Body of pancreas (tissue), 4 donors: ENCODE measurements around the gene WDR3. TPM values are rescaled to one million over a fixed set of nuclear protein-coding genes. Genes with fewer than 3 reads are reported as not detected.

Experiments
- ATAC-seq: fragments of 150-250 bp; one replicate; pipeline ENCODE4 v1.9.1; 2016
- DNase-seq, 4 donors: peaks; one replicate each; pipeline ENCODE4 v3.0.0-alpha.2; 2019
- H3K27ac ChIP-seq, 4 donors: fragments of 200-600 bp; sonication (generic); 1 replicate in 3 of 4; 2 replicates in 1 of 4; pipeline versions ENCODE4 v1.5.1 to v1.6.1; 2016 to 2019; ENCODE audit warnings: mild to moderate bottlenecking in 1 of 4, mixed read lengths in 1 of 4, moderate library complexity in 1 of 4
- H3K27me3 ChIP-seq, 2 donors: fragments of 200-600 bp; sonication (generic); one replicate each; pipeline ENCODE4 v1.6.0; 2016; ENCODE audit warnings: mild to moderate bottlenecking in 1 of 2
- H3K36me3 ChIP-seq, 2 donors: fragments of 200-600 bp; sonication (generic); replicated peaks in 1 of 2; 2 replicates each; pipeline ENCODE4 v1.5.1; 2016; ENCODE audit warnings: low read depth in 2 of 2; ENCODE audit not compliant: insufficient read depth in 1 of 2
- H3K4me1 ChIP-seq: fragments of 200-600 bp; sonication (generic); one replicate; pipeline ENCODE4 v1.6.0; 2016
- H3K4me3 ChIP-seq, 2 donors: fragments of 200-600 bp; sonication (generic); 1 replicate in 1 of 2; 2 replicates in 1 of 2; pipeline ENCODE4 v1.5.1; 2016 to 2019
- H3K9me3 ChIP-seq, 3 donors: fragments of 200-600 bp; sonication (generic); 1 replicate in 2 of 3; 2 replicates in 1 of 3; pipeline ENCODE4 v1.5.1; 2016
- POLR2A ChIP-seq, 3 donors: fragments of 450-650 bp; IDR thresholded peaks; one replicate each; pipeline ENCODE4 v1.6.1; 2016; ENCODE audit warnings: antibody characterized with exemption in 3 of 3, mild to moderate bottlenecking in 2 of 3
- WGBS, 2 donors: methylation state at CpG; one replicate each; pipeline ENCODE4 v1.1.5; 2017; 5-methylcytosine and 5-hydroxymethylcytosine counted together
- intact Hi-C: fragments of 100-400 bp; cut with DNase I; formaldehyde crosslinking; loops from one replicate; pipeline ENCODE4 v1.15.1; 2023
- total RNA-seq, 2 donors: library from RNA; depleted of rRNA; stranded (reverse); fragments of >200 nt; gene quantifications; one replicate each; pipeline ENCODE4 v1.1.0, GENCODE V29; 2016
- TF ChIP-seq, protein P1 (sequence below), 7 experiments: fragments of 450-650 bp in 4 of 7; fragments of 200-600 bp in 3 of 7; sonication (generic) in 3 of 7; IDR thresholded peaks; one replicate each; pipeline ENCODE4 v1.5.1; 2016 to 2019; ENCODE audit warnings: antibody characterized with exemption in 7 of 7

The WDR3 gene
- total RNA-seq, 2 donors from 2014 or later, result 5.3 to 8.8 TPM

- 91 to 95% methylated on average over 1 of the region's 1 CpG for WGBS, 2 donors
- Histone ChIP-seq H3K4me1 (peaks cover 32% of the 10 kb centered on the region), H3K27ac (no peak overlapping the region), H3K27me3 (no peaks in the 10 kb centered on the region), H3K4me3 (no peak overlapping the region), H3K36me3 (peaks cover 0 to 7% of the 10 kb centered on the region in 2 donors), H3K9me3 (no peaks in the 10 kb centered on the region)
- ATAC-seq (no peak), DNase-seq (no peak)
- TF ChIP-seq, protein P1, sequence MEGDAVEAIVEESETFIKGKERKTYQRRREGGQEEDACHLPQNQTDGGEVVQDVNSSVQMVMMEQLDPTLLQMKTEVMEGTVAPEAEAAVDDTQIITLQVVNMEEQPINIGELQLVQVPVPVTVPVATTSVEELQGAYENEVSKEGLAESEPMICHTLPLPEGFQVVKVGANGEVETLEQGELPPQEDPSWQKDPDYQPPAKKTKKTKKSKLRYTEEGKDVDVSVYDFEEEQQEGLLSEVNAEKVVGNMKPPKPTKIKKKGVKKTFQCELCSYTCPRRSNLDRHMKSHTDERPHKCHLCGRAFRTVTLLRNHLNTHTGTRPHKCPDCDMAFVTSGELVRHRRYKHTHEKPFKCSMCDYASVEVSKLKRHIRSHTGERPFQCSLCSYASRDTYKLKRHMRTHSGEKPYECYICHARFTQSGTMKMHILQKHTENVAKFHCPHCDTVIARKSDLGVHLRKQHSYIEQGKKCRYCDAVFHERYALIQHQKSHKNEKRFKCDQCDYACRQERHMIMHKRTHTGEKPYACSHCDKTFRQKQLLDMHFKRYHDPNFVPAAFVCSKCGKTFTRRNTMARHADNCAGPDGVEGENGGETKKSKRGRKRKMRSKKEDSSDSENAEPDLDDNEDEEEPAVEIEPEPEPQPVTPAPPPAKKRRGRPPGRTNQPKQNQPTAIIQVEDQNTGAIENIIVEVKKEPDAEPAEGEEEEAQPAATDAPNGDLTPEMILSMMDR (IDR thresholded peaks at IDR 0.05), result no peak
- TF ChIP-seq POLR2A (IDR thresholded peaks at IDR 0.05), result no peak
- intact Hi-C loops, result loop anchor here (10.0 kb wide), 1 partner anchor 375 kb away; no protein-coding TSS in a partner anchor
These were observed 29.7 kb upstream of the WDR3 start for GRCh38 chr1:117899801-117900200.

GRCh38 chr1:117902944-117903343 lies 26.6 kb upstream of the WDR3 start:
- Histone ChIP-seq H3K36me3 (peaks cover 0 to 12% of the 10 kb centered on the region in 2 donors), H3K27ac (no peak overlapping the region), H3K27me3 (no peaks in the 10 kb centered on the region), H3K4me3 (no peak overlapping the region), H3K9me3 (no peaks in the 10 kb centered on the region), H3K4me1 (peaks cover 21% of the 10 kb centered on the region)
- TF ChIP-seq, protein P1 (IDR thresholded peaks at IDR 0.05), result no peak
- no peak for TF ChIP-seq POLR2A (IDR thresholded peaks at IDR 0.05)
- intact Hi-C loops, result no loop called here
- 13 to 22% methylated on average over 4 of the region's 4 CpGs for WGBS, 2 donors
- DNase-seq (no peak), ATAC-seq (no peak)

- Histone ChIP-seq H3K36me3 (peaks cover 0 to 12% of the 10 kb centered on the region in 2 donors), H3K4me1 (peaks cover 15% of the 10 kb centered on the region), H3K9me3 (no peaks in the 10 kb centered on the region), H3K27ac (no peak overlapping the region), H3K27me3 (no peaks in the 10 kb centered on the region), H3K4me3 (no peak overlapping the region)
- DNase-seq, result no peak
- ATAC-seq, result no peak
- TF ChIP-seq, protein P1 (IDR thresholded peaks at IDR 0.05), result no peak
- TF ChIP-seq POLR2A (IDR thresholded peaks at IDR 0.05), result no peak
- WGBS, 2 donors, result 80 to 81% methylated on average over 3 of the region's 3 CpGs
- intact Hi-C loops, result no loop called here
These were observed 25.1 kb upstream of the WDR3 start for GRCh38 chr1:117904485-117904884.

DNA sequence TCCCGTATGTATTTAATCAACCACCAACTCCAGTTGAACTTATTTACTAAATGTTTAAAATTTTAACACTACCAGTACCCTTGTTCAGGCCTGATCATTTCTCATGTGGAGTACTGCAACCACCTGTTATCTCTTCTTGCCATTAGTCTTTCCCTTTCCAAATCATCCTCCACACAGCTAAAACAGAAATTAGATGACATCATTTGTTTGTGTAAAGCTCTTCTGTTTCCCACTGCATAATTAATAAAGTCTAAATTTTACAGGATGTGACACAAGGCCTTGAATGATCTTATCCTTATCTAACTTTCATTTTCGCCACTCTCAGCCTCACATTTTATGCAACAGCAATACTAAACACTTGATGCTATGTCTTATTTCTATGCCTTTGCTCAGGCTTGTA lies 24.5 kb upstream of the WDR3 start:
- Histone ChIP-seq H3K4me1 (peaks cover 15% of the 10 kb centered on the region), H3K4me3 (no peak overlapping the region), H3K27ac (no peak overlapping the region), H3K36me3 (peaks cover 0 to 13% of the 10 kb centered on the region in 2 donors), H3K9me3 (no peaks in the 10 kb centered on the region), H3K27me3 (no peaks in the 10 kb centered on the region)
- DNase-seq (no peak), ATAC-seq (no peak)
- intact Hi-C loops, result no loop called here
- 81 to 89% methylated on average over 2 of the region's 2 CpGs for whole genome bisulfite sequencing, 2 donors
- no peak for TF ChIP-seq POLR2A (IDR thresholded peaks at IDR 0.05)
- TF ChIP-seq, protein P1 (IDR thresholded peaks at IDR 0.05), result no peak

GRCh38 chr1:117911051-117911450 lies 18.5 kb upstream of the WDR3 start:
- DNase-seq, result no peak
- Histone ChIP-seq H3K27me3 (no peaks in the 10 kb centered on the region), H3K9me3 (no peaks in the 10 kb centered on the region), H3K27ac (no peak overlapping the region), H3K4me3 (no peak overlapping the region), H3K36me3 (peaks cover 7 to 23% of the 10 kb centered on the region in 2 donors), H3K4me1 (no peaks in the 10 kb centered on the region)
- intact Hi-C loops, result no loop called here
- TF ChIP-seq, protein P1 (IDR thresholded peaks at IDR 0.05), result no peak
- TF ChIP-seq POLR2A (IDR thresholded peaks at IDR 0.05), result no peak
- ATAC-seq, result no peak
